AG08395 (cell line): ENCODE measurements around the gene HPGDS.
"Not testable (repeated sequence)": the region's sequence is repeated elsewhere in the genome, so short reads cannot be mapped to it uniquely, and the experiment has no call there.

Experiments
- DNase-seq: peaks from one replicate; pipeline ENCODE4 v3.0.0; 2012; ENCODE audit warnings: mixed read lengths, low spot score

The HPGDS gene

DNA sequence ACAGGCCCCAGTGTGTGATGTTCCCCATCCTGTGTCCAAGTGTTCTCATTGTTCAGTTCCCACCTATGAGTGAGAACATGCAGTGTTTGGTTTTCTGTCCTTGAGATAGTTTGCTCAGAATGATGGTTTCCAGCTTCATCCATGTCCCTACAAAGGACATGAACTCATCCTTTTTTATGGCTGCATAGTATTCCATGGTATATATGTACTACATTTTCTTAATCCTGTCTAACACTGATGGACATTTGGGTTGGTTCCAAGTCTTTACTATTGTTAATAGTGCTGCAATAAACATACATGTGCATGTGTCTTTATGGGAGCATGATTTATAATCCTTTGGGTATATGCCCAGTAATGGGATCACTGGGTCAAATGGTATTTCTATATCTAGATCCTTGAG is 22.7 kb downstream of the HPGDS start:
- DNase-seq, result not testable (repeated sequence)

DNA sequence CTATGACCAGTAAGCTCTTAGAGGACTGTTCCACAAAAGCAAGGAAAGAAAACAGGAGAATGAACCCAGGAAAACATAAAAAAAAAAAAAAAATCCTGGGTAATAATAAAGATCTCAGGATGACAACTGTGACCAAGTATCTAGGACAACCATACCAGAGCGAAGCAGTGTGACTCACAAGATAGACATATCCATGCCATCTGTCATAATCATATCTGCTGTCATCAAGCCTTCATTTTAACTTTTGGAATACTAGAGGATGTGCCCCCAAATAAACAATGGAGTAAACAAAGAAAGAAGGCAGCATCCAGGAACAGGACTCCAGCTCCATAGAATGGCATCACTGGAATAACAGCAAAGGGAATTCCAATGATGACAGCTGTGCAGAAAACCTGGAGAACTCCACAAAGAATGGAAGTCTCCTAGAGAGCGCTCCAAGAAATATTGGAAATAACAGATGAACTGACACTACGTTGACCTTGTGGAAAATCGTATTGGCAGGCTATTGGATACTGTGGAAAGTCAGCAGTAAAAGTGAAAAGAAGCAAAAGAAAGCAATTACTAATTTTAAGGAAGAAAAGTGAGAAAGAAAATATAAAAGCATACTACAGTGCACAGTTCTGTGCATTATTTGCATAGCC is 35.3 kb downstream of the HPGDS start:
- peak; percentile 4 for DNase-seq

DNA sequence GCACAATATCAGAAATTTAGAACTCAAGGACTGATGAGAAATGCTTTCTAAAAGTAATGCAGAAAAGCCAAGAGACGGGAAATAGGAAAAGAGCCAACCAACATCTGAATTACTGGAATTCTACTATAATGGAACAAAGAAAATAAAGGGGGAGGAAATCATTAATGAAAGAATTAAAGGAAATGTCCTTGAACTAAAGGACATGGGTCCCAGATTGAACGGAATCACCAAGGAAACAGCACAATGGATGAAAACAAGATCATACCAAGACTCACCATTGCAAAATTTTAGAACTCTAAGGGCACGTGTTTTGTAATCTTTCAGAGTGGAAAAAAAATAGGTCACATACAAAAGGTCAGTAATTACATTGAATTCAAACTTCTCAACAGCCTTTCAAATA is 35.9 kb downstream of the HPGDS start:
- DNase-seq, result no peak

DNA sequence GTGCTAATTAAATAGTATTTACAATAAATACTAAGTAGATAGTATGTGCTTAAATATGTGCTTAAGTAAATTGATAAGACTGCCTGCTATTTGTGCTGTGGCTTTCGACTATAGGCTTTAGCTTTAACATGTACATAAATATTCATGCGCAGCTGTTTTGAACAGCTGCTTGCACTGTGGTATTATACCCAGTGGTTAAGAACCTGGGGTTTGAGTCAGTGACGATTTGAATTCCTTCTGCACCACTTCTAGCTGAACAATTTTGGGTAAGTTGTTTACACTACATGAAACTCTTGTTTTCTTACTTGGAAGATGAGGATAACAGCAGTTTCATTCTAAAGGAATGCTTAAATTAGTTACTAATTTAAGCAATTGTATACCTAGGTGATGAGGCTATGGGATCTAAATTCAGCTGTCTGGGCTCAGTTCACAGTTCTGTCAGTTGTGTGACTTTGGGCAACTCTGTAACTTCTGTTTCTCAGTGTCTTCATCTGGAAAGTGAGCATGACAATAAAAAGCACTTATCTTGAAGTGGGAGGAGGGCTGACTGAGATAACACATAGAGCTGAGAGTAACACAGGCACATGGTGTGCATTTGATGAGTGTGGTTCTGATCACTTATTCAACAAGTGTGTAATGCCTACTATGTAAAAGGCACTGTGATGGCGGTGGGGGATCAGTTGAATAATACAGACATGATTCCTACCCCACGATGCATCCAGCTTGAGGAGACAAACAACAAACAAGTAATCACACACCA is 37.0 kb downstream of the HPGDS start:
- DNase-seq, result peak; percentile 6

DNA sequence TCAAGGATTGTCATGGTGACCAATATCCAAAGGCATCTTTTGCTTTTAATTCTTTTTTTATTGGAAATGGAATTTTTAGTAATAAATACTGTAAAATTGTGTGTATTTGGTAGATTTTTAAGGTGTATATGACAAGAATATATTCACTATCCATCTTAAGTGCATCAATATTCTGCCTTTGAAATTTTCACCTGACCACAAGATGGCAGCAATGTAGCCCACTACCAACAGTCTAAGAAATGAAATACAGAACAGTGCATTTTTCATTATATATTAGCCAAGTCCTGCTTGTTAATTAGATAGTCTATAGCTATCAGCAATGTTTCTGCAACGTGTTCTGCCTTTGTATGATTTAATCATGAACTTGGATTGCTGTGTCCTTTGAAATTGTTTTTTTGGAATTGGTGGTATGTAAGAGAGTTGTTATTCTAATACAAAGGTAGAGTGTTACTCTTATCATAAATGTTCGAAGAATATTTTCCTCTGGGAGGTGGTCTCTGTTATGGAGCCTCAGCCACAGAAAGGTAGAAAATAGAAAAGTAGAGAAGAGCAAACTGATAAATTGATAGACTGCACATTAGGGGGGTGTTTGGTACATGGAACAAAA is 38.2 kb downstream of the HPGDS start:
- DNase-seq, result peak; percentile 13

DNA sequence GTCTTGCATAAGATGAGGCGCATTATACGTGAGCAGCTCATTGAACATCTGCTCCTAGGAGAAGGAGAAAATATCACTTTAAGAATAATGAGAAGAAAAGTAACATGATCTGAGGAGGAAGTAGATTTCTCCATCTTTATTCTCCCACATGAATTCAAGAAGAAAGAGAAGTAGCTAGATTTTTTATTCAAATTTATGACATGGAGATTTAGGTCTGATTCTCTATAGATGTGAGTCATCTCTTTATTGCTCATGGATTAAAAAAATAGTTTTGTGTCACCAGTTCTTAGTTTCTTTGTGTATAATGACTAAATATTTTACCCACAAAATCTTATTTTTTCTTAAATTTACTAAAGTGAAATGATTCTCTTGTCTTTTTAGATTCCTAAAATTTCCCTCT is 40.4 kb downstream of the HPGDS start:
- no peak for DNase-seq

DNA sequence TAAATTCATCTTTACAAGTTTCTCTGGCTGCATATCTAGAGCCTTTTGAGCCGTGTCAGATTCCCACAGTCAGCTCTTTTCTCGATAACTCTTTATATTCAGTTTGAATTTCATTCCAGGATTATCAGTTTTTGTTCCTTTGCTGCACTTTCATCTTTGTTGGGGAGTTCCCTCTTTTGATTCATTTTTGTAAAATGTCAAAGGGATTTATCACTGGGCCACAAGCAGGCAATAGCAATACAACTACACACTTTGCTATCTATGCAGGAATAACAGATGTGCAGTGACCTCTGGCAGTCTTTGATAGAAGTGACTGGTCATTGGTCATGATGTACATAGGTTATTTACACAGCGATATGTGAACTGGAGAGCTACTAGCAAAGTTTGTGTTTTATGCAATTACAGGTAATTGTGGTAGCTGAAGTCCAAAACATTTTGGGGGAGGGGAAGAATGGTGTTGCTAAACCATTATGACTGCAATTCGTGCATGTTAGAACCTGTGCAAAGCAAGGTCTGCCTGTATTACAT is 43.8 kb downstream of the HPGDS start:
- DNase-seq, result no peak

DNA sequence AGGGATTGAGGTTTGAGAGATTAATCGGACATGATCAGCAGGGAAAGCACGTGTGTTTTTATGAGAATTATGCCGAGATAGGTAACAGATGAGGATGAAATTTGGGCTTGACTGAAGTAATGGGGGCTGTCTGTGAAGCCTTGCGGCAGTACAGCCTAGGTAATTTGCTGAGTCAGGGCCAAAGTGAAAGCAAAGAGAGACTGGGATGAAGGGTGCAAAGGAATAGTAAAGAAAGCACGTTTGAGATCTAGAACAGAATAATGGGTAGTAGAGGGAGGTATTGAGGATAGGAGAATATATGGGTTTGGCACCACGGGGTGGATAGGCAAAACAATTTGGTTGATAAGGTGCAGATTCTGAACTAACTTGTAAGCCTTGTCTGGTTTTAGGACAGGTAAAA is 47.2 kb downstream of the HPGDS start:
- DNase-seq, result not testable (repeated sequence)

DNA sequence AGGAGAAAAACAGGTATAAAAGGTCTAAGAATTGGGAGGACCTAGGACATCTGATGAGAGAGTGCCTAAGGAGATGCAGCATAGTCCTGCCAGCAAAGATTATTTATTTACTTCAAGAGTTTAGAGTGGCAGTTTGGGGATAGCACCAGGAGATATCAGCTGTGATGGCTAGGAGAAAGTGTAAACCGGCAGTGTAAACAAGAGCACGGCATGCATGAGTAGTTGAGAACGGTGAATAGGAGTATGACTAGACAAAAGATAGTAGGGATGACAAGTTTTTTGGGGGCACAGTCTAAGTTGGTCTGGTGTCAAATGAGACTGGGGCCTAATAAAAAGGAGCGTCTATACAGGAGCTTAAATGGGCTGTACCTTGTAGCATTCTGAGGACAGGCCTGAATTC is 48.7 kb downstream of the HPGDS start:
- DNase-seq, result not testable (repeated sequence)

DNA sequence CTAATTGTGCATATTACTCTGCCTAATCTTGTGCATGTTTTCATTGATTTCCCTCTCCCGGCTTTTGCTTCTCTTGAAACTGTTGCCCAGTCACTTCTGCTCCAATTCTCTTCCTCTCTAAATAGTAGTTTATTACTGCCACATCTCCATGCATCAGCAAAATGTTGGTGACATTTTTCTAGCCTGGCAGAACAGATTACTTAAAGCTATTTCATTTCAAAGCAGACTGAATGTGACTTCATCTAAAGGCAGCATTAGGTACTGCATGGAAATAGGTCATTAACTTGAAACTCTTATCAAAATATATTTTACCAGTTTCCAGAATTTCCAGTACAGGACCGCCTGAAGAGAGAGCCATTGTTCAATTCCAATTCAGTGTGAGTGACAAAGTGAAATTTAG is 52.4 kb downstream of the HPGDS start:
- DNase-seq, result no peak

DNA sequence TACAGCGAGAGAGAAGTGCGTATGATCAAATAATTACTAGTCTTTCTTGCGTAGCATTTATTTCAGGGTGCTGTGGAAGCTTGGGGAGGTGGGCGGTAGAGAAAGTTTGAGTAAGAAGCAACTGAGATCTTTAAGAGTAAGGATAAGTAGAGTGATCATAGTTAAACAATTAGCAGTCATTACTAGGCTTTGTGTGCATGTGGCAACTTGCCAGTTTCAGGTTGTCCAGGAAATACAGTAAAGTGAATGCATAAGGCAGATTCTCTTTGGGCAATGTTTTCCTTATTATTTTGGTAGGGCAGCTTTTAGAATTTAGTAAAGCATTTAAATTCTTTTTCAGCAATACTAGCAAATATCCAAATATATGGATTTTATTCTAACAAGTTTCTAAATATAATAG is 57.0 kb downstream of the HPGDS start:
- DNase-seq, result no peak

DNA sequence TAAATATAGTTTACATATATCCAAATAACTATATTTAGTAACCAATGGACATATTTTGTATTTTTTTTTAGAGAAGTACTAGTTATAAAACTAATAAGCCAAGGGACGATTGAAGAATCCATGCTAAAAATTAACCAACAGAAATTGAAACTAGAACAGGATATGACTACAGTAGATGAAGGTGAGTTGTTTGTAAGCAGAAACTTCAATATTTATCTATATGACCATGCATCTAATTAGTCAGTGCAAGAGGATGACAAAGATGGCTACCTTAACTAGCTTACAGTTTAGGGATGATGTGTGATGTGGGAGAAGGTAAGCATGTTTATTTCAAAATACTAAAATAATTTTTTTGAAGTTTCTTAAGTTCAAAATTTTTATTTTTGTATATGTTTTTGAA is 57.7 kb downstream of the HPGDS start:
- no peak for DNase-seq

DNA sequence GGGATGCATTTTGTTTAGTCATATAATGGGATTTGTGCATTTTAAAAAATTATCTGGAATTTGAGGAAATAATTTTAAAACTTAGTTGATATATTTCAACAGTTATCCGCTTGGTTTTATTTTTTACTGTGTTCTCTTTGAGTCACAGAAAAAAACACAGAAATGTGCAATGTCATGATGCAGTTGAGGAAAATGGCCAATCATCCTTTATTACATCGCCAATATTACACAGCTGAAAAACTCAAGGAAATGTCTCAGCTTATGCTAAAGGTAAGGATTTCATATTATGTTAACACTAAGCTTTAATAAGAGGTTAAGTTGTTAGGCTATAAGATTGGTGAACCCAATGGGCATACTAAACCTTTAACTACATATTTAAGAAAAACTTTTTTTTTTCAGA is 63.9 kb downstream of the HPGDS start:
- DNase-seq, result no peak

DNA sequence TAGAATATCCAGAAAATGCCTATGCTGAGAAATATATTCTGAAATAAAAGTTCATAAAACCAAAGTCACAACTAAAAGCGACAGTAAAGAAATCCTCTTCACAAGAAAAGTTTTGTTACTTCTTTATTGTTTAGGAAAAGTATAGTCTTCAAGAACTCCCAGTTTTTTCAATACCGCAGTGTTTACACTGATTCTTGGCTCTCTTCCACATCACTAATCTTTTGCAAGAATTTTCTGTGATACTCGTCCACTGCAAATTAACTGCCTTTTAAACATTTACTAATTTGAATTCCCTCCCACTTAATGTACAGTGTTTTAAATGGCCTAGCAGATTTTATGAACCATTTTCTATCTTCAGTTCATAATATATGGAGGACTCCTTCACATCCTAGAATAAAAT is 65.1 kb downstream of the HPGDS start:
- no peak for DNase-seq

DNA sequence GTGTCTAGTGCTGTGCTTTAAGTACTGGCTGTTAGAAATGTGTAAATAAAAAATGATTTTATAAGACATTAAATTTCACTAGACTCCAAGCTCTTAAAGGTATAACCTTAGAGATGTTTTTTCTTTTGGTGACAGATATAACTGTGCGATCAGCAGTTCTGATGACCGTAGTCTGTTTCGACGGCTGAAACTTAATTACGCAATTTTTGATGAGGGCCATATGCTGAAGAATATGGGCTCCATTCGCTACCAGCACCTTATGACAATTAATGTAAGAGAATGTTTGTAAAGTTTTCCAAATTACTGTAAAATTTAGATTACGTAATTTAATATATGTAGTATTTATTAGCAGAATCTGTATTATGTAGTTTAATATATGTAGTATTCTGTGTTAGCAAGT is 66.4 kb downstream of the HPGDS start:
- no peak for DNase-seq

DNA sequence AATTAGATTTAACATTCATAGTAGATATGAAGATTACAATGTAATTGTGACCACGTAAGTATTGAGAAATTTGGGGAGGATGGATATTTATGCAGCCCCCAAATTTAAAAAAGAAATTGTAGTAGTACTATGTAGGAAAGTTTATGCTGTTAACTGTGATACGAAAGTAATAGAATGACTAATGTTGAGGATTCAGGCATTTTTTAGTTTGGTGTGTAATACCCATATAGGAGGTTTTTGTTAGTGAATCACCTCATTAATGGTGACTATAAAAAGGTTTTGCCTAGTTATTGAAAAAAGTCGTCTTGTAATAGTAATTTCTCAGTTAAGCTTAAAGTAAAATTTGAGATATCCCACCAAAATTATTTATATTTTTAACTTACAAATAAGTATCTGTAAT is 67.7 kb downstream of the HPGDS start:
- DNase-seq, result peak; percentile 52

DNA sequence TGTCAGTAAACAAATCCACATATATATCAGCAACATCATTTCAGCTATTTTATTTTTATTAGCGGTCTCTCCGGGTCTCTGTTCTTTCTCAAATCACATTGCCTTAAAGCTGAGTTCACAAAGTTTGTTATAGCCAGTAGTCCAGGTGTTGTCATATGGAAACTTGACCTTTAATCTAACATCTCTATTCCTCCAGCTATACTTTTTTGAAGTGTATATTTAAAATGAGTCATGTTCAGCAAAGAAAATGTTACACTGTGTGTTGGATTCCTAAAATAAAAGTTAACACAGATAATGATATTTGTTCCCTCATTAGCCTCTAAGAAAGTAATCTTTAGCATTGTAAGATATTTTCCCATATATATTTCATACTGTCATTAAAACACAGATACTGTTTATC is 71.4 kb downstream of the HPGDS start:
- DNase-seq, result no peak

DNA sequence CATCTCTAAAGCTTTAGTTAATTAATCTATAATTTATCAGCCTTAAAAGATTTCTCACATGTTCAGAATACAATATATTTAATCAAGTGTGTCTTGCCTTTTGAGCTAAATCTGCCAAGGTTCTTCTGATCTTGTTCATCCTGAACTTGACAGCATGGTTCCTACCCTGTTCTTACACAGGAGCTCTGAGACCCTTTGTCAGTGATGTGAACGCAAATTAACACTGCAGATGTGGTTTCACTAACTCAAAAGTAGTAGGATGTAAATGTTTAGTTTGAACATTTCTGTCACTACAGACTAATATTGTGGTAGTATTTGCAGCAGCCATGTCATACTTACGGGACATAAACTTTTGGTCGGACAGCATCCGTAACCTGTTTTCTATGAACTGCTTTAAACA is 75.6 kb downstream of the HPGDS start:
- DNase-seq, result no peak

DNA sequence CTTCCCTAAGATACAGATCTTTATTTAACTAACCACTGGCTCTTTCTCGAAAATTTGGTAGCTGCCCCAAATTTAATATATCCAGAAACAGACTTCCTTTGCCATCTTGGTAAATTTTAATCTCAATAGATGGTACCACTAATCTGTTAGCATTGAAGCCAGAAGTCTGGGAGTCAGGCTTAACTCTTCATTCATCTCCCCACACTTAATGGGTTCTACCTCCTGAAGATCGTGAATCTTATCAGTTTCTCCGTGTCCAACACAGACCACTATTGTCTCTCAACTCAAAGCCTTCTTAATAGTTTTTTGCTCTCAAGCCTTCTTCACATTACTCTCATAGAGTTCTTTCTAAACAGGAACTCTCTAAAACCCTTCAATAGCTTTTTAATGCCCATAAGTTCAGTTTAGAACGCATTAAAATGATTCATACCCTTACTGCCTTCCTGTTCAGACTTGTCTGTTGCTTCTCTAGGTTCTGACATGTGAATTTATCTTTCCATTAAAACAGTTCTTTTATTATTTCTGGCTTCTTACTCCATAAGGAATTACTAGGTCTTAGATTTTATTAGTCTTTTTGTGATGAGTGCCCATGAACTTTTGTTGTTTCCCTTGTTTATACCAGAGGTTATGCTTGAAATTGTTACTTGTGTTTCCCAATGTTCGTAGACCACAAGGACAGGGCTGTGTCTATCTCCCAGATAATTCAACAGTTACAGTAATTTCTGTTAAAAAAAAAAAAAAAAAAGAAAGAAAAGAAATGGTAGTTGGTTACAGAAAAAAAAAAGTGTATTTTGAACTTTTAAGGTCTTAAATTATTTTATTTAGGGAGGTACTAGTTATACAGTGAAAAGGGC is 80.2 kb downstream of the HPGDS start:
- DNase-seq, result no peak

DNA sequence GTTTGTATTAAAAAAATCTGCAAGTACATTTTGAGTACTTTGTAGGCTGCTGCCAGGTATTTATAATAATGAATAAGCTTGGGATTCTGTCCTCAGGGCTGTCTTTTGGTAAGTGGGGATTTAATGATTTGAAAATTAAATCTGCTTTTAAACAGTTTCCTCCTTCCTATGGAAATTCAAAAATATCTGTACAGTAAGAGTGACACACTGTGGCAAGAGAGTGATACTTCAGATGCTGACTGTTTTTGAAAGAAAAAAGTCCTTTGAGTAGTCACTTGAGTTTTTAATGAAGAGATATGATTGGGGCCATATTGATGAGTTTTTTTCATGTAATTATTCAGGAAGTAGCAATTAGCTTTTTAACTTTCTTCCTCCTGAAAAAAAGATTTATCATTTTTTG is 85.8 kb downstream of the HPGDS start:
- peak; percentile 2 for DNase-seq

DNA sequence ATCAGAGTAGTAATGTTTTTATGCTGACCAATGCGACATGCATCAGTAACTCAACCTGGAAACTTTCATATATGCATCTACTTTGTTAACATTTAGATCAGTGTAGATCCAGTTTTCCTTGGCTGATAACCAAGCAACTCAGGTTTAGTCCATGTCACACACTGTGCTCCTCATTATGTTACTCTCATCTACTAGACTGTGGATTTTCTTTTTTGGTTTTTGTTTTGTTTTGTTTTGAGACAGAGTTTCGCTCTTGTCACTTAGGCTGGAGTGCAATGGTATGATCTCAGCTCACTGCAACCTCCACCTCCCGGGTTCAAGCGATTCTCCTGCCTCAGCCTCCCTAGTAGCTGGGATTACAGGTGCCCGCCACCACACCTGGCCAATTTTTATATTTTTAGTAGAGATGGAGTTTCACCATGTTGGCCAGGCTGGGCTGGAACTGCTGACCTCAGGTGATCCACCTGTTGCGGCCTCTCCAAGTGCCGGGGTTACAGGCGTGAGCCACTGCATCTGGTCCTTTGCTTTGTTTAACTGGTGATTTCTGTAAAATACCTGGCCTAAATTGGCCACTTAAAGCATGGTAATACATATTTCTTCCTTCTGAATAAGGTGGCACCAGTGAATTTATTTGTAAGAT is 86.4 kb downstream of the HPGDS start:
- no peak for DNase-seq

DNA sequence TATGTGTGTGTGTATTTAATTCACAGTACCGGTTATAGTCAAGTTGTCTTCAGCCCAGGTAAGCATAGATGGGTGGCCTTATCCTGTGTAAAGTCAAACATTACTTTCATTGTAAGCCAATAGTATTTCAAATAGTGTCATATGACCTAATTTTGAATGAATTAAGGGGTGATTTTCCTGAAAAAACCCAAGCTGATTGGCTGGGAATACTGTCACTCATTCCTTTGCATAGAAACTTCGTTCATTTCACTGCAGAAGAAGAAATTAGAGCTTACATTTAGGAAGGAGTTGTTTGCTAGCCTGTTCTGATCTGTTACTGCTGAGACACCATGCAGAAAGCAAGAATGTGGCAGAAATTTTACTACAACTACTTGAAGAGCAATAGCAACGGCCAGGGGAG is 89.6 kb downstream of the HPGDS start:
- no peak for DNase-seq
